Right atrium auricular region (tissue), 2 donors: ENCODE data around the gene TLCD3B. TPM values are rescaled to one million over a fixed set of nuclear protein-coding genes. Genes with fewer than 3 reads are reported as not detected.

Source experiments
- DNase-seq: peaks from one replicate; pipeline ENCODE4 v3.0.0-alpha.2; 2019; ENCODE audit warnings: low spot score
- H3K27ac ChIP-seq, 2 donors: fragments of 200-600 bp; sonication (generic); 1 replicate in 1 of 2; 2 replicates in 1 of 2; pipeline ENCODE4 v1.5.1; 2016 to 2019
- H3K27me3 ChIP-seq, 2 donors: fragments of 200-600 bp; sonication (generic); one replicate each; pipeline versions ENCODE4 v1.5.1 to v1.6.0; 2017 to 2019
- H3K36me3 ChIP-seq: fragments of 200-600 bp; sonication (generic); one replicate; pipeline ENCODE4 v1.5.1; 2016
- H3K4me1 ChIP-seq, 2 donors: fragments of 200-600 bp; sonication (generic); one replicate each; pipeline versions ENCODE4 v1.5.1 to v1.6.0; 2017 to 2019
- H3K4me3 ChIP-seq, 2 donors: fragments of 200-600 bp; sonication (generic); 1 replicate in 1 of 2; 2 replicates in 1 of 2; pipeline ENCODE4 v1.5.1; 2017 to 2019; ENCODE audit warnings: mild to moderate bottlenecking in 1 of 2, moderate library complexity in 1 of 2
- H3K9me3 ChIP-seq, 2 donors: fragments of 200-600 bp; sonication (generic); one replicate each; pipeline ENCODE4 v1.5.1; 2019
- CTCF ChIP-seq, 2 donors: fragments of 200-600 bp; sonication (generic); IDR thresholded peaks; one replicate each; pipeline ENCODE4 v1.5.1; 2019; ENCODE audit warnings: antibody characterized with exemption in 2 of 2
- total RNA-seq, 2 donors: library from RNA; depleted of rRNA; stranded (reverse); fragments of >200 nt; gene quantifications; one replicate each; pipeline ENCODE4 v1.1.0, GENCODE V29; 2016

Gene TLCD3B
- total RNA-seq, 2 donors from 2014 or later: not detected

DNA sequence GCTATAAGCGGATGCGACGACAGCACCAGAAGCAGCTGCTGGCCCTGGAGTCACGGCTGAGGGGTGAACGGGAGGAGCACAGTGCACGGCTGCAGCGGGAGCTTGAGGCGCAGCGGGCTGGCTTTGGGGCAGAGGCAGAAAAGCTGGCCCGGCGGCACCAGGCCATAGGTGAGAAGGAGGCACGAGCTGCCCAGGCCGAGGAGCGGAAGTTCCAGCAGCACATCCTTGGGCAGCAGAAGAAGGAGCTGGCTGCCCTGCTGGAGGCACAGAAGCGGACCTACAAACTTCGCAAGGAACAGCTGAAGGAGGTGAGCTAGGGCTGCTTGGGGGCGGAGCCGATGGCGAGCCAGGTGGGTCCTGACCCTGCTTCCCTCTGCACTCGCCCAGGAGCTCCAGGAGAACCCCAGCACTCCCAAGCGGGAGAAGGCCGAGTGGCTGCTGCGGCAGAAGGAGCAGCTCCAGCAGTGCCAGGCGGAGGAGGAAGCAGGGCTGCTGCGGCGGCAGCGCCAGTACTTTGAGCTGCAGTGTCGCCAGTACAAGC, 45.7 kb downstream of the TLCD3B start:
- H3K27ac ChIP-seq: no peak overlapping the region

DNA sequence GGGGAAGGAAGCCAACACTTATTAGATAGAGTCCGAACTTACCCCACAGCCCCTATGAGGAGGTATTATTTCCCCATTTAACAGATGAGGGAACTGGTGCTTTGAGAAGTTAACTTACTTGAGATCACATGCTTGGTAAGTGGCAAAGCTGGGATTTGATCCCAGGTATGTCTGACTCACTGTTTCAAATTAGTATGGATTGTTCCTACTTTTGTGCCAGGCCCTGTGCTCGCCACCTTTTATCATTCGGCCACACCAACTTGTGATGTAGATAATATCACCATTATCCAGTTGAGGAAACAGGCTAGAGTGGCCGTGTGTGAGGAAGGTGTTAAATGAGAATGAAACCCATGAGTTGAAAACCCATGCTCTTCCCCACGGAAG, 46.3 kb downstream of the TLCD3B start:
- no peaks in the 10 kb centered on the region for H3K27me3 ChIP-seq
- no peak overlapping the region for H3K27ac ChIP-seq
- TF ChIP-seq CTCF (IDR thresholded peaks at IDR 0.05): no peak
- no peak for DNase-seq
- H3K4me3 ChIP-seq: no peak overlapping the region
- peaks cover 100% of the 10 kb centered on the region for H3K36me3 ChIP-seq
- H3K9me3 ChIP-seq: no peaks in the 10 kb centered on the region
- H3K4me1 ChIP-seq: no peaks in the 10 kb centered on the region

More for the DNA sequence above, 45.7 kb downstream of the TLCD3B start:
- H3K36me3 ChIP-seq: peaks cover 95% of the 10 kb centered on the region
- H3K4me3 ChIP-seq: no peak overlapping the region
- H3K4me1 ChIP-seq: no peaks in the 10 kb centered on the region
- TF ChIP-seq CTCF (IDR thresholded peaks at IDR 0.05): no peak
- no peaks in the 10 kb centered on the region for H3K27me3 ChIP-seq
- no peak for DNase-seq
- no peaks in the 10 kb centered on the region for H3K9me3 ChIP-seq

DNA sequence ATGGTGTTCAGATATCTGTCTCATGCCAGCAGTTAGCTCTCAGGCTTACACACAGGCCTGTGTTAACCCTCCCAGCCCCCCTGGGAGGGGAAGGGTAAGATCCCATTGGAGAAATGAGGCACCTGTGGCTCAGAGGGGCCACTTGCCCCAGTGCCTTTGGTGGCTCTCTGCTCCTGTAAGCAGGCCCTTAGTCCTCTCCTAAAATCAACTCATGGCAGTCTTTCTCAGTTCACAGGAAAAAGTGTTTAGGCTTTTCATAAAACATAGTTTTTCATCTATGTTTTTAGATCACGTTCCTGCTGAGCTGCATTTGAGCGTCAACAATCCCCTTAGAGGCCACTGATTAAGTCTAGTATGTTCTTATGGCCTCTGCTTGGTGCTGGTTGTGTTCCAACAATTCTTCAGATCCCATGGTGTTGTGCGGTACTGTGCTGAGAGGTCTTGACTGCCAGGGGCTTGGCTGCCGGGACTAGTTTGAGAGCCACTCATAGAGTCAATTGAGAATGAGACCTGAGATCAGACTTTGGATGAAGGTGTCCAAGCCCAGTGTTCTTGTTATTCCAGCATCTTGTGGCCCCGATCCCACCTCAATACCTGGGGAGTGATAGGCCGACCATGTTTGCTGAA, 46.8 kb downstream of the TLCD3B start:
- DNase-seq: no peak
- Histone ChIP-seq H3K27me3 (no peaks in the 10 kb centered on the region), H3K27ac (no peak overlapping the region), H3K9me3 (no peaks in the 10 kb centered on the region), H3K4me1 (no peaks in the 10 kb centered on the region), H3K36me3 (peaks cover 100% of the 10 kb centered on the region), H3K4me3 (no peak overlapping the region)
- no peak for TF ChIP-seq CTCF (IDR thresholded peaks at IDR 0.05)

DNA sequence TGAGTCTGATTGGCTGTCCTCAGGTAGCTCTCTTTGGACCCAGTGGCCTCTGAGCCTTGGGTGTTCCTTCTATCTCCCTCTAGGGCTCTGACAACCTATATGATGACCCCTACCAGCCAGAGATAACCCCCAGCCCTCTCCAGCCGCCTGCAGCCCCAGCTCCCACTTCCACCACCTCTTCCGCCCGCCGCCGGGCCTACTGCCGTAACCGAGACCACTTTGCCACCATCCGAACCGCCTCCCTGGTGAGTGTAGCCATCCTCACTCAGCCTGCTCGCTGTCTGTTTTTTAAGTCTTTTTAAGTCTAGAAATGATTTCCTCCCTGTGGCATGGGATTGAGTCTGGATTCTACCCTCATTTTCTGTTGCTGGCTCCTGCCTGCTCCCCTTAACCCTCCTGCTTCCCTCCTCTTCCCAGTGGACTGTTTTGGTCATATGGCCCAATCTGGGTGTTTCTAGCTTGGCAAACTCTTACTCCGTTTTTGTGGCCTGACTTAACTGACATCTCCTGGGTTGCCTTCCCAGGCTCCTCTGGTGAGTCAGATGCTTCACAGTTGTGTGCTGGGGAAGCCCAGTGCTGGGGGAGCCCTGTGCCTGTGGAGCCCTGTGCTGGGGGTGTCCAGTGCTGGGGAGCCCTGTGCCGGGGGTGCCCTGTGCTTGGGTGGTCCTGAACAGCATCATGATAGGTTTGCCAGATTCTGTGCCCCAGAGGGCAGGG, 47.5 kb downstream of the TLCD3B start:
- no peaks in the 10 kb centered on the region for H3K27me3 ChIP-seq
- H3K4me3 ChIP-seq: no peak overlapping the region
- no peak for TF ChIP-seq CTCF (IDR thresholded peaks at IDR 0.05)
- no peaks in the 10 kb centered on the region for H3K9me3 ChIP-seq
- peaks cover 0 to 5% of the 10 kb centered on the region in 2 donors for H3K4me1 ChIP-seq
- no peak overlapping the region for H3K27ac ChIP-seq
- H3K36me3 ChIP-seq: peaks cover 100% of the 10 kb centered on the region
- no peak for DNase-seq

DNA sequence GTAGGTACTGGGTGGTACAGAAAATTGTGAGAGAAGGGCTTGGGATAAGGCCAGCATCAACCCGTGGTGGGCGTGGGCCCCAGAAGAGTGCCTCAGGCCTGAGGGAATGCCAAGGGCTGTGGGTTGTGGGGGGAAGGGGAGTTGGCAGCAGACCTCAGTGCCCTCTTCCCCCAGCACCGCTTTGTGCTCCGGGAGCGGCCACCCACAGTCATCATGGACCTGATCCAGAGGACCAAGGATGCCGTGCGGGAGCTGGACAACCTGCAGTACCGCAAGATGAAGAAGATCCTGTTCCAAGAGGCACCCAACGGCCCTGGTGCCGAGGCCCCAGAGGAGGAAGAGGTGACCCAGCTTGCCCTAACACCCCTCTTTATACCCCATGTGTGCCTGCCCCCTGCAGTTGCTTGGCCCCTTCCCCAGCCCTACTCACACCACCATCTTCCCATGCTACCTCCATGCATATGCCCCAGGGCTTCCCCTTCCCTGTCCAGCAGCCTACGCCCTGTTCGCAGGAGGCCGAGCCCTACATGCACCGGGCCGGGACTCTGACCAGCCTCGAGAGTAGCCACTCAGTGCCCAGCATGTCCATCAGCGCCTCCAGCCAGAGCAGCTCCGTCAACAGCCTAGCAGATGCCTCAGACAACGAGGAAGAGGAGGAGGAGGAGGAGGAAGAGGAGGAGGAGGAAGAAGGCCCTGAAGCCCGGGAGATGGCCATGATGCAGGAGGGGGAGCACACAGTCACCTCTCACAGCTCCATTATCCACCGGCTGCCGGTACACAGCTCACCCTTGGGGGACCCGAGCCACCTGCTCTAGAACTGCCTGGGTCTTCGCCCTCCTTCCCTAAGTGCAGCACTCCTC, 48.3 kb downstream of the TLCD3B start:
- Histone ChIP-seq H3K4me1 (peaks cover 0 to 13% of the 10 kb centered on the region in 2 donors), H3K4me3 (no peak overlapping the region), H3K36me3 (peaks cover 100% of the 10 kb centered on the region), H3K9me3 (no peaks in the 10 kb centered on the region), H3K27ac (no peak overlapping the region), H3K27me3 (no peaks in the 10 kb centered on the region)
- DNase-seq: no peak
- TF ChIP-seq CTCF (IDR thresholded peaks at IDR 0.05): no peak
